ENCODE results near the gene PRKG1. TPM values are rescaled to one million over a fixed set of nuclear protein-coding genes. Genes with fewer than 3 reads are reported as not detected.

Gene PRKG1
- total and polyA plus RNA-seq, 2 experiments from 2014 or later: 10.7 to 21.8 TPM

DNA sequence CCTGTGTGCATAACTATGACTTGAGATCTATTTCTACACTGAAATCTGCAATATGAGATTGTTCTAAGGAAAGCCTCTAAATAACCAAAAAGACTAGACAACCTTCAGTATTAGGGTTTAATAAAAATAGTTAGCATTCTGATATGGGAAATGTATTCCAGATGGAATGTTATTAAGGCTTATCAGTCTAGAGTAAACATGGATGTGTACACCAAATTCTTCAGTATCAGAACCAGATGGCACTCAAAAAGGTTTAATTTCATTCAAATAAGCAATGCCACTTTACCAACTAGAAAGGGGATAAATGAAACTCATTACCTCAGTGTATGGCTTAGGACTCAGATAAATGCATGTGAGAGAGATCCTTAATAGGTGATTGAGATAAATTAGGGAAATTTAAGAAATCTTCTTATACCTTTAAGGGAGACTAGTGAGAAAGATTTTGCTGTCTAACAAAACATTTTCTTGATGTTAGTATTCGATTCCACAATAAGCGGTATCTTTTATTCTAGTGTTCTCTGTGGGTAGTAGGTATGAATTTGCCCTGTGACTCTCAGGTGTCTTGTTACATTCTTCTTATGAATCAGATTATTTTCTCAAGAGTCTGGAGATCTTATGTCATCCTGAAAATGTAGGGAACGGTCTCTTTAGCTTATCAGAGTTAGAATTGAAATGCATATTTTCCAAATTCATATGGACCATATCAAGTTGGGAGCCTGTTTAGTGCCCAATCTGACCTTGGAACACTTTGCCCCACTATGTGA is 159.2 kb downstream of the PRKG1 start:
- no peak overlapping the region for H2AFZ ChIP-seq
- no peak overlapping the region for H3K4me2 ChIP-seq (ENCODE audit: unreplicated experiment)
- H3K36me3 ChIP-seq (ENCODE audit: low read depth): no peaks in the 10 kb centered on the region
- H3K9me3 ChIP-seq (ENCODE audit: low read depth): no peaks in the 10 kb centered on the region
- H3K9me2 ChIP-seq (ENCODE audit: insufficient read depth): no peaks in the 10 kb centered on the region
- in situ Hi-C loops (cut with MboI): no loop called here
- no peak overlapping the region for H3K9ac ChIP-seq
- no peaks in the 10 kb centered on the region for H3K27me3 ChIP-seq (replicated peaks; ENCODE audit: insufficient read depth)
- H3K4me3 ChIP-seq: no peak overlapping the region
- H3K79me2 ChIP-seq (ENCODE audit: insufficient read depth): peaks cover 14% of the 10 kb centered on the region; the same call in 1 of the 2 replicates
- no peaks in the 10 kb centered on the region for H3F3A ChIP-seq (ENCODE audit: insufficient read depth)
- H3K4me1 ChIP-seq (ENCODE audit: insufficient read depth): no peaks in the 10 kb centered on the region
- WGBS, 2 experiments (ENCODE audit: low coverage in 1 of 2, low lambda C conversion rate in 2 of 2, missing lambda C conversion rate in 2 of 2): 98 to 99% methylated on average over 3 of the region's 3 CpGs
- TF ChIP-seq EZH2phosphoT487 (IDR thresholded peaks at IDR 0.05; ENCODE audit: insufficient read depth, low read depth): no peak
- no peak for TF ChIP-seq EZH2 (IDR thresholded peaks at IDR 0.05; ENCODE audit: insufficient read depth, poor library complexity, severe bottlenecking)
- H4K20me1 ChIP-seq (ENCODE audit: insufficient read depth): no peaks in the 10 kb centered on the region
- DNase-seq: no peak
- H3K27ac ChIP-seq: no peak overlapping the region

DNA sequence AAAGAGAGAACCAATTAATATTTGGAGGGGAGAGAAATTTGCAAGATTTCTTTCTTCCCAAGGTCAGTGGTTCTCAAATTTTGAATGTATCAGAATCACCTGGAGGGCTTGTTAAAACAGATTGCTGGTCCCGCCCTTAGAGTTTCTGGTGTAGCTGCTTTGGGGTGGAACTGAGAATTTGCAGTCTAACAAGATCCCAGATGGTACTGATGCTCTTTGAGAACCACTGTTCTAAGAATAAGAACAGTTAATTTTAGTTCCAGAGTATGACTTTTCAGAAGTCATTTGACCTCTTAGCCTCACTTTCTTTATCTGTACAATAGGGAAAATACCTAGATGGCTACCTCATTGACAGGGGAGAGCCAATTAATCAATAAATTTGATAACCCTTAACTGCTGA is 161.6 kb downstream of the PRKG1 start:
- H3K4me3 ChIP-seq: no peak overlapping the region
- no peaks in the 10 kb centered on the region for H3F3A ChIP-seq (ENCODE audit: insufficient read depth)
- H3K36me3 ChIP-seq (ENCODE audit: low read depth): no peaks in the 10 kb centered on the region
- H3K9me2 ChIP-seq (ENCODE audit: insufficient read depth): no peaks in the 10 kb centered on the region
- WGBS, 2 experiments (ENCODE audit: low coverage in 1 of 2, low lambda C conversion rate in 2 of 2, missing lambda C conversion rate in 2 of 2): 94 to 97% methylated on average over 1 of the region's 1 CpG
- no peaks in the 10 kb centered on the region for H4K20me1 ChIP-seq (ENCODE audit: insufficient read depth)
- H2AFZ ChIP-seq: no peak overlapping the region
- in situ Hi-C loops (cut with MboI): no loop called here
- 0 out of 2 replicates have a peak, but pooled peaks cover 5% of the 10 kb centered on the region for H3K79me2 ChIP-seq (ENCODE audit: insufficient read depth)
- no peak overlapping the region for H3K9ac ChIP-seq
- no peak overlapping the region for H3K4me2 ChIP-seq (ENCODE audit: unreplicated experiment)
- H3K27ac ChIP-seq: no peak overlapping the region
- no peak for DNase-seq
- TF ChIP-seq EZH2phosphoT487 (IDR thresholded peaks at IDR 0.05; ENCODE audit: insufficient read depth, low read depth) (no peak), EZH2 (IDR thresholded peaks at IDR 0.05; ENCODE audit: insufficient read depth, poor library complexity, severe bottlenecking) (no peak)
- H3K9me3 ChIP-seq (ENCODE audit: low read depth): no peaks in the 10 kb centered on the region
- no peaks in the 10 kb centered on the region for H3K4me1 ChIP-seq (ENCODE audit: insufficient read depth)
- no peaks in the 10 kb centered on the region for H3K27me3 ChIP-seq (replicated peaks; ENCODE audit: insufficient read depth)

DNA sequence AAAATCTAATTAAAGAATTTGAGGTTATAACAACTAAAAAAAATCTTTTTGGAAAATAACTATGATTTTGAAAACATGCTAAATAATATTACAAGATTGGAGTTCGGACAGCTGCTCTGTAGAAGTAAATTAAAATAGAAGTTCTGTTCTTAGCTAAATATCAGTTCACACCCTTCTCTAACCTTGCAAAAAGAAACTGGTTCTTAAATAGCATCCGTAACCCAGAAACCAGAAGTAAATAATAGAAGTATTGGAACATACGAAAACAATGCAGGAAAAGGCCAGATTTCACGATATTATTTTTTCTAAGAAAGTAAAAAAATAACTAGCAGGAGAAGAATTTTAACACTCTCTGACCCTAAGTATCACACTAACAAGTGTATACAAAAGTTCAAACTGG is 164.7 kb downstream of the PRKG1 start:
- Histone ChIP-seq H3K4me1 (ENCODE audit: insufficient read depth) (no peaks in the 10 kb centered on the region), H3K9me2 (ENCODE audit: insufficient read depth) (no peaks in the 10 kb centered on the region), H3K79me2 (ENCODE audit: insufficient read depth) (peaks cover 6% of the 10 kb centered on the region; the same call in 1 of the 2 replicates), H3K27ac (no peak overlapping the region), H3F3A (ENCODE audit: insufficient read depth) (no peaks in the 10 kb centered on the region), H3K4me3 (no peak overlapping the region), H2AFZ (no peak overlapping the region), H3K9me3 (ENCODE audit: low read depth) (no peaks in the 10 kb centered on the region), H3K27me3 (replicated peaks; ENCODE audit: insufficient read depth) (no peaks in the 10 kb centered on the region), H4K20me1 (ENCODE audit: insufficient read depth) (no peaks in the 10 kb centered on the region), H3K9ac (no peak overlapping the region), H3K4me2 (ENCODE audit: unreplicated experiment) (no peak overlapping the region), H3K36me3 (ENCODE audit: low read depth) (no peaks in the 10 kb centered on the region)
- in situ Hi-C loops (cut with MboI): no loop called here
- DNase-seq: no peak
- WGBS, 2 experiments (ENCODE audit: low coverage in 1 of 2, low lambda C conversion rate in 2 of 2, missing lambda C conversion rate in 2 of 2): 69 to 72% methylated on average over 4 of the region's 4 CpGs
- TF ChIP-seq EZH2phosphoT487 (IDR thresholded peaks at IDR 0.05; ENCODE audit: insufficient read depth, low read depth) (no peak), EZH2 (IDR thresholded peaks at IDR 0.05; ENCODE audit: insufficient read depth, poor library complexity, severe bottlenecking) (no peak)

DNA sequence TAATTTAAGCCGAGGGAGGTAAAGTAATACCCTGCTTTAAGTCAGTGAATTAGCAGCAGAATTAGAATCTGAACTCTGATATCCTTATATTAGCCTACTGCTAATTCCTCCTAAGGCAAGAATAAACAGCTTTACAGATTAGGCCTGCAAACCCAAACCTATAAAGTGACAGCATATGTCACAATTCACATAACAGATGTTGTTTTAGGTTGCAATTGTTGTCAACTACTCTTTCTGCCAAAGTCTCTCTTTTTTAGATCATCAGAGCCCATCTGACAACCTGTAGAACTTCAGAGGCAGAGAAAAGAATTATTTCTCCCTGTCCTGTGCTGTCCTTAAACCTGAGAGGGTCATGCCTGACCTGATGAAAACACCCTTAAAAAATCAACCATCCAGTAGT is 167.2 kb downstream of the PRKG1 start:
- H3K9ac ChIP-seq: no peak overlapping the region
- H3F3A ChIP-seq (ENCODE audit: insufficient read depth): peaks cover 15% of the 10 kb centered on the region; the same call in 1 of the 2 replicates
- no peaks in the 10 kb centered on the region for H3K9me3 ChIP-seq (ENCODE audit: low read depth)
- H3K4me1 ChIP-seq (ENCODE audit: insufficient read depth): peaks cover 21% of the 10 kb centered on the region
- no peak overlapping the region for H3K27ac ChIP-seq
- no peaks in the 10 kb centered on the region for H3K9me2 ChIP-seq (ENCODE audit: insufficient read depth)
- peaks cover 6% of the 10 kb centered on the region; the same call in 1 of the 2 replicates for H3K79me2 ChIP-seq (ENCODE audit: insufficient read depth)
- no peak for TF ChIP-seq EZH2 (IDR thresholded peaks at IDR 0.05; ENCODE audit: insufficient read depth, poor library complexity, severe bottlenecking)
- H2AFZ ChIP-seq: no peak overlapping the region
- no peak overlapping the region for H3K4me3 ChIP-seq
- no peaks in the 10 kb centered on the region for H4K20me1 ChIP-seq (ENCODE audit: insufficient read depth)
- no peak for DNase-seq
- WGBS, 2 experiments (ENCODE audit: low coverage in 1 of 2, low lambda C conversion rate in 2 of 2, missing lambda C conversion rate in 2 of 2): 95 to 100% methylated on average over 1 of the region's 1 CpG
- H3K4me2 ChIP-seq (ENCODE audit: unreplicated experiment): no peak overlapping the region
- in situ Hi-C loops (cut with MboI): no loop called here
- no peaks in the 10 kb centered on the region for H3K27me3 ChIP-seq (replicated peaks; ENCODE audit: insufficient read depth)
- H3K36me3 ChIP-seq (ENCODE audit: low read depth): no peaks in the 10 kb centered on the region

Measured in GM23248 (cell line).